ENCODE measurements around the gene RUNDC3A. TPM values are rescaled to one million over a fixed set of nuclear protein-coding genes. Genes with fewer than 3 reads are reported as not detected.

RUNDC3A gene
- polyA plus RNA-seq, 4 donors: 1.1 to 6.8 (median 3.8) TPM

DNA sequence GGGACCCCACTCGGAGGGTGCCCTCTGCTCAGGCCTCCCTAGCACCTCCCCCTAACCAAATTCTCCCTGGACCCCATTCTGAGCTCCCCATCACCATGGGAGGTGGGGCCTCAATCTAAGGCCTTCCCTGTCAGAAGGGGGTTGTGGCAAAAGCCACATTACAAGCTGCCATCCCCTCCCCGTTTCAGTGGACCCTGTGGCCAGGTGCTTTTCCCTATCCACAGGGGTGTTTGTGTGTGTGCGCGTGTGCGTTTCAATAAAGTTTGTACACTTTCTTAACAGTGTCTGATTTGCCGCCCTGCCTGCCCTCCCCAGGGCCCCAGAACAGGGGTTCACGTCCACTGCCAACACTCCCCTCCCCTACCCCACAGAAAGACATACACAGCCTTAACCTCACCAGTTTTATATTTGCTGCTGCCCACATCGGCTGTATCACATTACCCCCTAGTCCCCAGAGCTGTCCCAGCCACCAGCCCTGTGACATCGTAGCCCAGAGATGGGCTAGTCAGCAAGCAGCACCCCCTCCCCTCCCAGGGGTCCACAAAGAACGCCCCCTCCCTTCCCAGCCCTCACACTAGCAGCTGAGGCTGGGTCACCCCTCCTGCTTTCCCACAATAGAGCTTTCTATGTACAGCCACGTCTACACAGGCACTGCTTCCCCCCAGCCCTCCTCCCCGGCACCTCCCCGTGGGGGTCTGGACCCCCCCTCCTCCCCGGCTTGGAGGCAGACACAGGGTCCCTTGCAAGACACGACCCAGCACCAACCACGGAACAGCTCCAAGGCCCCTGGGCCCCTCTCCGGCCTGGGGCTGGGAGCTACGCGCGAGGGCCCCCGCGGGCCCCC lies 44.6 kb downstream of the RUNDC3A start:
- WGBS, 3 donors: 48 to 56% (median 53%) methylated on average over 17 to 22 of the region's 22 CpGs
- H3K36me3 ChIP-seq (ENCODE audit: control insufficient read depth in 3 of 3, insufficient read depth in 2 of 3, low read depth in 1 of 3, low read length in 3 of 3): peaks cover 2 to 64% (median 4%) of the 10 kb centered on the region in 3 donors
- no peak overlapping the region for H3K27ac ChIP-seq (ENCODE audit: low read depth in 1 of 3, low read length in 2 of 3)
- no peak for FAIRE-seq
- H3K9me3 ChIP-seq (ENCODE audit: control insufficient read depth in 2 of 2, insufficient read depth in 1 of 2, low read depth in 1 of 2, low read length in 1 of 2): no peaks in the 10 kb centered on the region
- peak overlapping the region in 1 of 3 donors; percentile 54 for H3K4me3 ChIP-seq (ENCODE audit: low read depth in 1 of 3, low read length in 3 of 3)
- DNase-seq: no peak
- peaks cover 0 to 5% (median 0%) of the 10 kb centered on the region in 3 donors for H3K27me3 ChIP-seq (ENCODE audit: control insufficient read depth in 3 of 3, insufficient read depth in 3 of 3, low read length in 3 of 3)
- H3K4me1 ChIP-seq (ENCODE audit: control insufficient read depth in 3 of 3, insufficient read depth in 2 of 3, low read depth in 1 of 3, low read length in 2 of 3): no peaks in the 10 kb centered on the region

DNA sequence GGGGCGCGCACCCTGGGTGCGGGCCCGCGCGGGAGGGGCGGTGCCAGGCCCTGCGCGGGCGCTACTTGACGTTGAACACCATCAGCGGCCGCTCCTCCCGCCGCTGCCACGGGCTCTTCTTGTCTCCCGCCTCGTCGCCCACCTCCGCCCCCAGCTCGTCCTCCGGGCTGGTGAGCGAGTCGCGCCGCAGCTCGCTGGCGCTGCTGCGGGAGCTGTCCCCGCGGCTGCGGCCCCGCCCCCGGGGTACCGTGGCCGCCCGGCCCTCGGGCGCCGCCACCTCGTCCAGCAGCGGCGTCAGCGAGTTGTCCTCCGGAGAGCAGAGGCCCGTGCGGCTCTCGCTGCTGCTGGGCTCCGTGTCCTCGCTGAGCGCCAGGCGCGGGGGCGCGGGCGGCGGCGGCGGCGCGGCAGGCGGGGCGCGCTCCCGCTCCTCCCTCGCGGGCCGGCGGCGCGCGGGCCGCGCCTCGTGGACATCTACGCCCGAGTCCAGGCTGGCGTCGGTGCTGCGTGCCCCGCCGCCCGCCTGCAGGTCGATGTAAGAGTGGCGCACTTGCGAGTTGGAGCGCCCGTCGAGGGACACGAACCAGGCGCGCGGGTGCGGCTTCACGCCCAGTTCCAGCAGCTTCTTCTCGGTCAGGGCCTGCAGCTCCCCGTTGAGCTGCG lies 45.4 kb downstream of the RUNDC3A start:
- H3K36me3 ChIP-seq (ENCODE audit: control insufficient read depth in 3 of 3, insufficient read depth in 2 of 3, low read depth in 1 of 3, low read length in 3 of 3): peaks cover 2 to 60% (median 4%) of the 10 kb centered on the region in 3 donors
- H3K4me3 ChIP-seq (ENCODE audit: low read depth in 1 of 3, low read length in 3 of 3): peak overlapping the region; percentile 17 to 54 (median 18)
- peak; percentile 20 to 57 for DNase-seq
- peaks cover 0 to 5% (median 0%) of the 10 kb centered on the region in 3 donors for H3K27me3 ChIP-seq (ENCODE audit: control insufficient read depth in 3 of 3, insufficient read depth in 3 of 3, low read length in 3 of 3)
- H3K4me1 ChIP-seq (ENCODE audit: control insufficient read depth in 3 of 3, insufficient read depth in 2 of 3, low read depth in 1 of 3, low read length in 2 of 3): no peaks in the 10 kb centered on the region
- H3K9me3 ChIP-seq (ENCODE audit: control insufficient read depth in 2 of 2, insufficient read depth in 1 of 2, low read depth in 1 of 2, low read length in 1 of 2): no peaks in the 10 kb centered on the region
- H3K27ac ChIP-seq (ENCODE audit: low read depth in 1 of 3, low read length in 2 of 3): no peak overlapping the region
- FAIRE-seq: no peak
- WGBS, 3 donors: 10 to 30% (median 14%) methylated on average over 64 to 98 of the region's 98 CpGs

DNA sequence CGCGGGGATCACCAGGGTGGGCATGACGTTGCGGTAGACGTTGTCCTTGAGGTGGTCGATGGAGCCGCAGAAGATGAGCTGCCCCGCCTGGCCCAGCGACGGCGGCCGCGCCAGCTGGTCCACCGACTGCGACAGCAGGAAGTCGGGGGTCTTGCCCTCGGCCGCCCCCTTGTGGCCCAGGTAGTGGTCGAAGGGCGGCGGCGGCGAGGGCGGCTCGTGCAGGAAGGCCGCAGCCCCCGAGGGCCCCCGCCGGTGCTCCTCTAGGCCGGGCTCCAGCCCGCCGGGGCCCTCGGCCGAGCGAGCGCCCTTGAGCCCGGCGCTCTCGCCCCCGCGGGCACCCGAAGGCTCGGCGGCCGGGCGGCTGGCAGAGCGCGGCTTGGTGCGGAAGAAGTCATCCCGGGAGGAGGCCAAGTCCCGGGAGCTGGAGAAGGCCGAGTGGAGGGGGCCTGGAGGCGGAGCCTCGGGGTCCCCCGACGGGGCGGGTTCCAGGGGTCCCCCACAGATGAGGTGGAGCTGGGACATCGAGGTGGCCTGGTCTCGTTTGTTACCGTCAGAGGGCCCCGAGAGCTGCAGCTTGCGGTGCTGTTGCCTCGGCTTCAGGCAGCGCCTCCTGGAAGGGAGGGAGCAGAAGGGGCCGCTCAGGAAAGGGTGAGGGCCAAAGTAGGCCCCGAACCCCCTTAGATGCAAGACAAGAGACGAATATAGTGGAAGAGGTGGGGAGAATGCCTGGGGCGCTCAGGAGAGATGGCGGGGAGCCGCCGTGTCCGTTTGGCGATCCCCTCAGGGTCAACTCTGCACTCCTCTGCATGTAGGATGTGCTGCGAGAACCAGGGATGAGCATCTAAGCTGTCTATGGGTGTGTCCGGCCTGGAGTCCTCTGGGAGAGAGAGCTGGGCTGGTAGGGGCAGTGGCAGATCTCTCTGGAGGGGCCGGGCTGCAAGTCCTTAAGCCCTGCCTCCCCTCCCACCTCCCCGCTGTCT lies 46.5 kb downstream of the RUNDC3A start:
- Histone ChIP-seq H3K9me3 (ENCODE audit: control insufficient read depth in 2 of 2, insufficient read depth in 1 of 2, low read depth in 1 of 2, low read length in 1 of 2) (no peaks in the 10 kb centered on the region), H3K36me3 (ENCODE audit: control insufficient read depth in 3 of 3, insufficient read depth in 2 of 3, low read depth in 1 of 3, low read length in 3 of 3) (peaks cover 2 to 55% (median 4%) of the 10 kb centered on the region in 3 donors), H3K27me3 (ENCODE audit: control insufficient read depth in 3 of 3, insufficient read depth in 3 of 3, low read length in 3 of 3) (peaks cover 0 to 7% (median 0%) of the 10 kb centered on the region in 3 donors), H3K4me1 (ENCODE audit: control insufficient read depth in 3 of 3, insufficient read depth in 2 of 3, low read depth in 1 of 3, low read length in 2 of 3) (no peaks in the 10 kb centered on the region), H3K27ac (ENCODE audit: low read depth in 1 of 3, low read length in 2 of 3) (no peak overlapping the region), H3K4me3 (ENCODE audit: low read depth in 1 of 3, low read length in 3 of 3) (peak overlapping the region in 1 of 3 donors; percentile 54)
- DNase-seq: peak; percentile 20 to 76
- no peak for FAIRE-seq
- 39 to 46% (median 45%) methylated on average over 43 to 77 of the region's 77 CpGs for WGBS, 3 donors

DNA sequence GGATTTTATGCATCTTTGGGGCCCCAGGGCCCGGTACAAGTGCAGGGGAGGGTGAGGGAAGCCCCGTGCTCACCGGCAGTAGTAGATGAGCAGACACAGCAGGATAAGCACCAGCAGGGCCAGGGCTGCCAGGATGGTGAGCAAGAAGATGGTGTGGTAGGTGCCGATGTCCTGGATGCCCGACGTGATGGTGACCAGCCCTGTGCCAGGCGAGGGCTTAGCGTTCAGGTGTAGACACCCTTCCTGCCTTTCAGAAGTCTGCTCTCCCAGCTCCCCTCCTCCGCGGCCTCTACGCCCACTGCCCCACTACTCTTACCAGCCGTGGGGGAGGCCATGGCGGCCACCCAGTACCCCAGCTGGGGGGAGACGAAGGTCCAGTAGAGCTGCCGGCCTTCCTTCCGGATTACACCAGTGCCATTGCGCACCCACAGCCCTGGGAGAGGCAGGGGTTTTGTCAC lies 47.3 kb downstream of the RUNDC3A start:
- Histone ChIP-seq H3K27me3 (ENCODE audit: control insufficient read depth in 3 of 3, insufficient read depth in 3 of 3, low read length in 3 of 3) (peaks cover 0 to 7% (median 0%) of the 10 kb centered on the region in 3 donors), H3K9me3 (ENCODE audit: control insufficient read depth in 2 of 2, insufficient read depth in 1 of 2, low read depth in 1 of 2, low read length in 1 of 2) (no peaks in the 10 kb centered on the region), H3K4me1 (ENCODE audit: control insufficient read depth in 3 of 3, insufficient read depth in 2 of 3, low read depth in 1 of 3, low read length in 2 of 3) (peaks cover 0 to under 1% (median 0%) of the 10 kb centered on the region in 3 donors), H3K36me3 (ENCODE audit: control insufficient read depth in 3 of 3, insufficient read depth in 2 of 3, low read depth in 1 of 3, low read length in 3 of 3) (peaks cover 2 to 48% (median 4%) of the 10 kb centered on the region in 3 donors), H3K27ac (ENCODE audit: low read depth in 1 of 3, low read length in 2 of 3) (no peak overlapping the region), H3K4me3 (ENCODE audit: low read depth in 1 of 3, low read length in 3 of 3) (no peak overlapping the region)
- FAIRE-seq (no peak), DNase-seq (no peak)
- 79 to 85% (median 80%) methylated on average over 15 to 17 of the region's 17 CpGs for WGBS, 3 donors

DNA sequence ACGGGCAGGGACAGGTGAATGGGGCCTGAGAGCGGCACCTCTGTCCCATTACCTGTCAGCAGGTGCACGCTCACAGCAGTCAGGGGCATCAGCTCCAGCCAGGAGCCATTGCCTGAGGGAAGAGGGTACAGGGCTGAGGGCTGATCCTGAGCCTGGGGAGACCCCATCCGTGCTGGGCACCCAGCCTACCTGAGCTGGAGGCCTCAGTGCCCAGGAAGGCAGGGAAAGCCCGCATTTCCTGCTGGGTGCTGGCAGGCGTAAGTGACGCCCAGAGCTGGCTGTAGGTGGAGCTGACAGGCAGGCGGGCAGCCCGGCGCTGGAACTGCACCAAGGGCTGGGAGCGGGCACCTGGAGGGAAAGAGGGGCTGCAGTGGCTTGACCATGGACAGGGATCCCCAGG lies 47.8 kb downstream of the RUNDC3A start:
- FAIRE-seq (no peak), DNase-seq (no peak)
- Histone ChIP-seq H3K4me3 (ENCODE audit: low read depth in 1 of 3, low read length in 3 of 3) (no peak overlapping the region), H3K27me3 (ENCODE audit: control insufficient read depth in 3 of 3, insufficient read depth in 3 of 3, low read length in 3 of 3) (peaks cover 0 to 7% (median 3%) of the 10 kb centered on the region in 3 donors), H3K4me1 (ENCODE audit: control insufficient read depth in 3 of 3, insufficient read depth in 2 of 3, low read depth in 1 of 3, low read length in 2 of 3) (peaks cover 0 to 6% (median 0%) of the 10 kb centered on the region in 3 donors), H3K36me3 (ENCODE audit: control insufficient read depth in 3 of 3, insufficient read depth in 2 of 3, low read depth in 1 of 3, low read length in 3 of 3) (peaks cover 2 to 42% (median 4%) of the 10 kb centered on the region in 3 donors), H3K27ac (ENCODE audit: low read depth in 1 of 3, low read length in 2 of 3) (no peak overlapping the region), H3K9me3 (ENCODE audit: control insufficient read depth in 2 of 2, insufficient read depth in 1 of 2, low read depth in 1 of 2, low read length in 1 of 2) (no peaks in the 10 kb centered on the region)
- WGBS, 3 donors: 35 to 83% (median 58%) methylated on average over 11 of the region's 11 CpGs

DNA sequence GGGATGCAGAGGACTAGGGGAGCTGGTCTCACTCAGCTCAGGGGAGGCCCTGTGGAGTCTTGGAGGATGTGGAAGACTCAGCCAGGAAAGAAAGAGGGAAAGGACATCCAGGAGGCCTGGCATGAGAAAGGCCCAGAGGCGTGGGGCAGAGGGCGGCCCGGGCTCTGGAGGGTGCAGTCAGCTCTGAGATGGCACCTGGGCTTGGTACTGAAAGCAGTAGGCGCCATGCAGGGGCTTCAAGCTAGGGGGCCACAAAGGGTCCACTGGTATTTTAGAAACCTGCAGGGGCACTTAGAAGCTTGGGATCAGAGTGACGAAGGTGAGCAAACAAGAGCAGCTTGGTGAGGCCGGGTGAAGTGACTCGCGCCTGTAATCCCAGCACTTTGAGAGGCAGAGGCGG lies 49.7 kb downstream of the RUNDC3A start:
- 68 to 89% (median 79%) methylated on average over 9 of the region's 9 CpGs for WGBS, 3 donors
- FAIRE-seq: no peak
- no peak for DNase-seq

DNA sequence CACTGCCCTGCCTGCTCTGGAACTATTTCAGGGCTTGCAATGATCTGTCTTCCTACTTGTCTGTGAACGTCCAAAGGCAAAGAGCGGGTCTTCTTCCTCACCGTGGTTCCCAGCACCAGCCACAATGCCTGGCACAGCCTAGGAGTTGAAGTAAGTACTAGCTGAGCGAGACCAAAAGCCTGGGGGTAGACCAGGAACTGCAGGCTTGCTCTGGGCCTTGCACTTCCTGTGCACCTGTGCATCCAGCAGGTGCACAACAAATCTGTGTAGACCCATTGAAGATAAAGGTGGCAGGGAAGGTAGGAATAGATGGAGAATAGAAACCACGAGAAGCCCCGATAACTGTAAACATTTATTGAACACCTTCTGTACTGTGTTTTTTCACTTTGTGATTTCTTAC lies 50.6 kb downstream of the RUNDC3A start:
- Histone ChIP-seq H3K4me3 (ENCODE audit: low read depth in 1 of 3, low read length in 3 of 3) (no peak overlapping the region), H3K4me1 (ENCODE audit: control insufficient read depth in 3 of 3, insufficient read depth in 2 of 3, low read depth in 1 of 3, low read length in 2 of 3) (peaks cover 0 to 15% (median 1%) of the 10 kb centered on the region in 3 donors), H3K27me3 (ENCODE audit: control insufficient read depth in 3 of 3, insufficient read depth in 3 of 3, low read length in 3 of 3) (peaks cover 0 to 19% (median 3%) of the 10 kb centered on the region in 3 donors), H3K36me3 (ENCODE audit: control insufficient read depth in 3 of 3, insufficient read depth in 2 of 3, low read depth in 1 of 3, low read length in 3 of 3) (peaks cover 0 to 21% (median 0%) of the 10 kb centered on the region in 3 donors), H3K9me3 (ENCODE audit: control insufficient read depth in 2 of 2, insufficient read depth in 1 of 2, low read depth in 1 of 2, low read length in 1 of 2) (no peaks in the 10 kb centered on the region), H3K27ac (ENCODE audit: low read depth in 1 of 3, low read length in 2 of 3) (no peak overlapping the region)
- 53 to 69% (median 57%) methylated on average over 6 of the region's 6 CpGs for WGBS, 3 donors
- FAIRE-seq (no peak), DNase-seq (no peak)

More for the DNA sequence above, 49.7 kb downstream of the RUNDC3A start:
- no peaks in the 10 kb centered on the region for H3K9me3 ChIP-seq (ENCODE audit: control insufficient read depth in 2 of 2, insufficient read depth in 1 of 2, low read depth in 1 of 2, low read length in 1 of 2)
- H3K27me3 ChIP-seq (ENCODE audit: control insufficient read depth in 3 of 3, insufficient read depth in 3 of 3, low read length in 3 of 3): peaks cover 0 to 17% (median 3%) of the 10 kb centered on the region in 3 donors
- no peak overlapping the region for H3K27ac ChIP-seq (ENCODE audit: low read depth in 1 of 3, low read length in 2 of 3)
- no peak overlapping the region for H3K4me3 ChIP-seq (ENCODE audit: low read depth in 1 of 3, low read length in 3 of 3)
- H3K4me1 ChIP-seq (ENCODE audit: control insufficient read depth in 3 of 3, insufficient read depth in 2 of 3, low read depth in 1 of 3, low read length in 2 of 3): peaks cover 0 to 15% (median 0%) of the 10 kb centered on the region in 3 donors
- peaks cover 0 to 24% (median under 1%) of the 10 kb centered on the region in 3 donors for H3K36me3 ChIP-seq (ENCODE audit: control insufficient read depth in 3 of 3, insufficient read depth in 2 of 3, low read depth in 1 of 3, low read length in 3 of 3)

Measured in small intestine (tissue), 7 donors.